Astrocyte of the spinal cord (primary cell): ENCODE data around the gene AP3B1.
"Not testable (repeated sequence)": the region's sequence is repeated elsewhere in the genome, so short reads cannot be mapped to it uniquely, and the experiment has no call there.

Experiments
- DNase-seq: peaks from one replicate; pipeline ENCODE4 v3.0.0; 2011; ENCODE audit warnings: low read depth, low spot score
- H3K4me3 ChIP-seq: 2 replicates; pipeline ENCODE4 v1.5.1; 2011; ENCODE audit warnings: low read depth, mild to moderate bottlenecking, low read length, moderate library complexity
- in situ Hi-C: cut with HindIII; loops from 2 replicates; pipeline ENCODE4 v1.10.0; 2017; ENCODE audit warnings: low sequenced_read_pairs
- TF ChIP-seq, protein P1 (sequence below): IDR thresholded peaks from 2 replicates; pipeline ENCODE4 v1.5.1; 2012; ENCODE audit warnings: low read depth, mild to moderate bottlenecking, low read length, inconsistent platforms

Gene AP3B1

DNA sequence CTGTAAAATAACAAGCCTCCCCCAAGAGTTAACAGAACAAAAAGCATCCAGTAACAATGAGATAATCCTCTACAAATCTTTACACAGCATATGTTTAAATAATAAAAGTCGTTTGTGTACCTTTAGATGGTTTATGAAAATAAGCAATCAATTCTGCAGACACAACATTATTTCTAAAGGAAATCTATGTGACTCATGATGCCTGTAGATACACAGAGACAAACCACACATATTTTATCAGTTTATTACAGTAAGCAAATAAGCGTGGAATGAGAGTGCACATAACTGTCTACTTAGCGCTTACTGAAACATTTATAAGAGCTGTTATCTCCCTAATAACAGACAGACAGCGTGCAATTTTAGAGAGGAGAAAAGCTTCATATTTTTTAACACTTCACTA lies 243.6 kb downstream of the AP3B1 start:
- H3K4me3 ChIP-seq = no peak overlapping the region
- in situ Hi-C loops = no loop called here
- DNase-seq = peak; percentile 53
- TF ChIP-seq, protein P1, sequence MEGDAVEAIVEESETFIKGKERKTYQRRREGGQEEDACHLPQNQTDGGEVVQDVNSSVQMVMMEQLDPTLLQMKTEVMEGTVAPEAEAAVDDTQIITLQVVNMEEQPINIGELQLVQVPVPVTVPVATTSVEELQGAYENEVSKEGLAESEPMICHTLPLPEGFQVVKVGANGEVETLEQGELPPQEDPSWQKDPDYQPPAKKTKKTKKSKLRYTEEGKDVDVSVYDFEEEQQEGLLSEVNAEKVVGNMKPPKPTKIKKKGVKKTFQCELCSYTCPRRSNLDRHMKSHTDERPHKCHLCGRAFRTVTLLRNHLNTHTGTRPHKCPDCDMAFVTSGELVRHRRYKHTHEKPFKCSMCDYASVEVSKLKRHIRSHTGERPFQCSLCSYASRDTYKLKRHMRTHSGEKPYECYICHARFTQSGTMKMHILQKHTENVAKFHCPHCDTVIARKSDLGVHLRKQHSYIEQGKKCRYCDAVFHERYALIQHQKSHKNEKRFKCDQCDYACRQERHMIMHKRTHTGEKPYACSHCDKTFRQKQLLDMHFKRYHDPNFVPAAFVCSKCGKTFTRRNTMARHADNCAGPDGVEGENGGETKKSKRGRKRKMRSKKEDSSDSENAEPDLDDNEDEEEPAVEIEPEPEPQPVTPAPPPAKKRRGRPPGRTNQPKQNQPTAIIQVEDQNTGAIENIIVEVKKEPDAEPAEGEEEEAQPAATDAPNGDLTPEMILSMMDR = no peak

DNA sequence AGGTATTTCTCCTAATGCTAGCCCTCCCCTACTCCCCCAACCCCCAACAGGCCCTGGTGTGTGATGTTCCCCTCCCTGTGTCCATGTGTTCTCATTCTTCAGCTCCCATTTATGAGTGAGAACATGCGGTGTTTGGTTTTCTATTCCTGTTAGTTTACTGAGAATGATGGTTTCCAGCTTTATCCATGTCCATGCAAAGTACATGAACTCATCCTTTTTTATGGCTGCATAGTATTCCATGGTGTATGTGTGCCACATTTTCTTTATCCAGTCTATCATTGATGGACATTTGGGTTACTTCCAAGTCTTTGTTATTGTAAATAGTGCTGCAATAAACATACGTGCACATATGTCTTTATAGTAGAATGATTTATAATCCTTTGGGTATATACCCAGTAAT lies 247.7 kb downstream of the AP3B1 start:
- DNase-seq, in situ Hi-C loops, H3K4me3 ChIP-seq: not testable (repeated sequence)

DNA sequence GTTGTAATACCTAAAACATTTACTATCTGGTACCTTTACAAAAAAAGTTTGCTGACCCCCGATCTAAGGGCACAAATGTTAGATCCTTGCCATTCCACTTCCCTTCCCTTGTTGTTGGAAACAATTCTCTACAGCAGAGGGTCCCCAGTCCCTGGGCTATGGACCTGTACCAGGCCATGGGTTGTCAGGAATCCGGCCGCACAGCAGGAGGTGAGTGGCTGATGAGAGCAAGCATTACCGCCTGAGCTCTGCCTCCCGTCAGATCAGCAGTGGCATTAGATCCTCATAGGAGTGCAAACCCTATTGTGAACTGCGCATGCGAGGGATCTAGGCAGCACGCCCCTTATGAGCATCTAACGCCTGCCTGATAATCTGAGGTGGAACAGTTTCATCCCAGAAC lies 248.5 kb downstream of the AP3B1 start:
- in situ Hi-C loops = no loop called here
- no peak for DNase-seq
- TF ChIP-seq, protein P1 = no peak

DNA sequence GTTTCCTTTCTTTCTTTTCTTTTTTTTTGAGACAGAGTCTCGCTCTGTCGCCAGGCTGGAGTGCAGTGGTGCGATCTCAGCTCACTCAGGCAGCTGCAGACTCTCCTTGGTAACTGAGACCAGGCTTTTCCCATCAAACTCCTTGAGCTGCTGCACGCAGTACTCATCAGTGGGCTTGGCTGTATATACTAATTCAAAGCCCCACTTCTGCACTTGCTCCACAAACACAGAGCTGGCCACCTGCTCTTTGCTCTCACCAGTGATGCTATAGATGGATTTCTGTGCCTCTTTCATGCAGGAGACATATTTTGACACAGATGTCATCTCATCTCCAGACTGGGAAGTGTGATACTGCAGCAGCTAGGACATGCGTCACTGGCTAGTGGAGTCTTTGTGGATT lies 252.7 kb downstream of the AP3B1 start:
- TF ChIP-seq, protein P1 = no peak
- no peak overlapping the region for H3K4me3 ChIP-seq
- DNase-seq = no peak
- in situ Hi-C loops = no loop called here

More for the DNA sequence above, 248.5 kb downstream of the AP3B1 start:
- H3K4me3 ChIP-seq = no peak overlapping the region

DNA sequence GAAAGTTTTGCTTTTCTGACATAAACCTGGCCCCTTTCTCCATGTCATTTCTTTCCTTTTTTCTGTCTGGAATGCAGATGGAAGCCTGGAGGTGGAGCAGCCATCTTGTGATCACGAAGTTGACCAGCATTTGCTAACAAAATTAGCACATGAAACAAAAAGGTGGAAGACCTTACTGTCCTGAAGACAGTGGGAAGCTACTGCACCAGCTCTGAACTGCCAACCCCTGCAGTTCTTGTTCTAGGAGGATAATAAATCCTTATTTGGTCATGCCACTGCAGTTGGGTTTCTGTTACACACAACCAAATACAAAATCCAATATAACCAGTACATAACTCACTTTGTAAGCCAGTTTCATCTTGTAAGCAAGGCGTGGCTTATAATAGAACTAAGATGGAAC lies 269.0 kb downstream of the AP3B1 start:
- H3K4me3 ChIP-seq = no peak overlapping the region
- no peak for DNase-seq
- TF ChIP-seq, protein P1 = no peak
- in situ Hi-C loops = no loop called here

DNA sequence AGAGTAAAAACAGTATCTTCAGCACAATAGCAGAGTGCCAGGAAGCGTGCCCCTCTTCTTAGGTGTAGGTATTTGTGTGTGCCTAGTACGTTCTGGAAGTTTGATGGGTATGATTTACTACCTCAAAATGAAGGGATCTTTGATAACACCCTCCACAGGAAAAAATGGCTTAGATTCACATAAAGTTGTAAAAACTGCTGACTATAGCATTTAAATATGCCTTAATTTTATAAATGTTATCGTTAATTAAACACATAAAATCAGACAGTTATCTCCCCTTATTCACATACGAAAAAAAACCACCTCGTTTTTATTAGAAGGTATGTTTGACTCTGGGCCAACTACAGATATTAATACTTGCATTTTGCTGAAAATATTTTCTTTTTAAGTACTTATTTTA lies 274.8 kb downstream of the AP3B1 start:
- no peak overlapping the region for H3K4me3 ChIP-seq
- in situ Hi-C loops = no loop called here
- TF ChIP-seq, protein P1 = no peak
- no peak for DNase-seq

DNA sequence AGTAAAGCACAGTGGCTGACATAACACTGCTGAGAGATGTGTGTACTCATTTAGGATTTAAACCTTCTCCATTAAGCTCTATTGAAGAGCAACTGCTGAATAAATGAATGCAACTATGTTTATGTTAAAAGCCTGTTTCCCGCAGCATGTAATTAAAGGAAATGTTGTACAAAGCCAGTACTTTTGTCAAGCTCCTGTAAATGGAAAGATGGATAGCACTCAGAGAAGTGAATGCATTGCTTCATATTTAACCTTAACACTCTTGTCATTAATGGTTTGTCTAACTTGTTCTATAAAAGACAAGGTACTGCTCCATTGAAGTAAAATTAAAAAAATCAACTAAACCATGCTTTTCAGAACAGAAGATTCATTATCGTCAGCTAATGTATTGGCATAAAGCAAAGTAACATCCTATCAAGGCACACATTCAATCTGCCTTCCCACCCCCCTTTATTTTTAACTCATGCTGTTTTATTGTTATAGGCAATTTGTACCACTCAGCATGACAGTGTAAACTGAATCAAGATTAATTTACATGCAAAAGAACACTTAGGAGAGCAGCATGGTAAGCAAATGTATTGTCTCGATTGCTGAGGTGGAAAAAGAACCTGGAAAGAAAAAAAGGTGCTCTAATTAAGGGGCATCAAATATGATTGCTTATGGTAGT lies 277.5 kb downstream of the AP3B1 start:
- TF ChIP-seq, protein P1 = no peak

More for the DNA sequence above, 277.5 kb downstream of the AP3B1 start:
- no peak for DNase-seq
- no peak overlapping the region for H3K4me3 ChIP-seq
- in situ Hi-C loops = no loop called here
